GM12801 (cell line): ENCODE measurements around the gene ARV1.

Experiments used
- TF ChIP-seq, protein P1 (sequence below): IDR thresholded peaks from one replicate; pipeline ENCODE4 v1.5.1; 2011; ENCODE audit warnings: control low read depth; ENCODE audit not compliant: insufficient read length; ENCODE audit errors: extremely low read depth

Gene ARV1

DNA sequence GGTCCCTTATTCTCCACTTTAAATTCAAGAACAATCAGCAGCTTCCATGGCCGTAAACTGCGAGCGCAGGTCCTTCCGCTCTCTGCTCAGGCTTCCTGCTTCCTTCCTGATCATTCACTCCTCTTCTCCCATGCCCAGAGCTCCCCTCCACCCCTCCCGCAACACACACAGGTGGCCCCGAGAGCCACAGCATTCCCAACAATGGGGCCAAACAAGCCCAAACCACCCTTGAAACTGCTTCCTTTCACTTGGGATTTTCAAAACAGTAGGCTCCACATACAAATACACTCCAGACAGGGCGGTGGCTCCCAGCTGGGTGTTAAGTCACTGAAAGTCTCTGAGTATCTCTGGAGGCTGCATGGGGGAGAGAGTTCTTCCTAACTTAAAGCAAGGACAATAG is 49.8 kb downstream of the ARV1 start:
- TF ChIP-seq, protein P1, sequence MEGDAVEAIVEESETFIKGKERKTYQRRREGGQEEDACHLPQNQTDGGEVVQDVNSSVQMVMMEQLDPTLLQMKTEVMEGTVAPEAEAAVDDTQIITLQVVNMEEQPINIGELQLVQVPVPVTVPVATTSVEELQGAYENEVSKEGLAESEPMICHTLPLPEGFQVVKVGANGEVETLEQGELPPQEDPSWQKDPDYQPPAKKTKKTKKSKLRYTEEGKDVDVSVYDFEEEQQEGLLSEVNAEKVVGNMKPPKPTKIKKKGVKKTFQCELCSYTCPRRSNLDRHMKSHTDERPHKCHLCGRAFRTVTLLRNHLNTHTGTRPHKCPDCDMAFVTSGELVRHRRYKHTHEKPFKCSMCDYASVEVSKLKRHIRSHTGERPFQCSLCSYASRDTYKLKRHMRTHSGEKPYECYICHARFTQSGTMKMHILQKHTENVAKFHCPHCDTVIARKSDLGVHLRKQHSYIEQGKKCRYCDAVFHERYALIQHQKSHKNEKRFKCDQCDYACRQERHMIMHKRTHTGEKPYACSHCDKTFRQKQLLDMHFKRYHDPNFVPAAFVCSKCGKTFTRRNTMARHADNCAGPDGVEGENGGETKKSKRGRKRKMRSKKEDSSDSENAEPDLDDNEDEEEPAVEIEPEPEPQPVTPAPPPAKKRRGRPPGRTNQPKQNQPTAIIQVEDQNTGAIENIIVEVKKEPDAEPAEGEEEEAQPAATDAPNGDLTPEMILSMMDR = no peak

DNA sequence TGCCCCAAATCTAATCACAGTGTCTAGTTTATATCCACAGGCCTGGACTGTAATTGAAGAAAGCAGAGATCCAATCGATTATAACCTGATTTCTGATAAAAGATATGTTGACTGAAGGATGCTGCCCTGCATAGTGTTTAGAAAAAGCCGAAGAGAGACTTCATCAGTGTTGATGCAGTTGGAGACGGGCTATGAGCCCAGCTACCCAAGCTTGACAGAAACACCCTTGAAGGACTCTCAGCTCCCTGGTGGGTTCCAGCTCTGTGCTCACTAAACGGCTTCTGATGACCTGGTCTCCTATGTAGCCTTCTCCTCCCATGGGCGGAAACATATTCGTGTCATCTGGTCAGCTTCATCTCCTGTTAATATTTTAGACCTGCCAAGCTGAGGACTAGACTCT is 50.9 kb downstream of the ARV1 start:
- TF ChIP-seq, protein P1 = no peak

DNA sequence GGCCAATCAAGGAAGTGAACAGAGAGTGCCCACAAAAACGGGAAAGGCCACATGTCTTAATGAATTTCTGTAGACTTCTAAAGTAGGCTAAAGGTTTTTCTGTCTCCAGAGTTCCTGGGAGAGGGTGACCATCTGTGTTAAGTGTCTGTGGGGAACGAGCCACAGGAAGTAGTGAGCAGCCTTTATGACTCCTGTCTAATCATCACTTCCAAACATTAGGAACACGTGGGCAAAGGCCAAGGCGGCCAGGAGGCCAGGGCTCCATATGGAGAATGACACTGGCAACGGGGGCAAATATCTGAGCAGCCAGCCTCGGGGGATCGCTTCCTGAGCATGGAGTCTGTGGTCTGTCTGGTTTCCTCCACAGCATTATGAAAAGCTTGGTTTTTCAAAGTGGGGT is 54.1 kb downstream of the ARV1 start:
- TF ChIP-seq, protein P1 = no peak

DNA sequence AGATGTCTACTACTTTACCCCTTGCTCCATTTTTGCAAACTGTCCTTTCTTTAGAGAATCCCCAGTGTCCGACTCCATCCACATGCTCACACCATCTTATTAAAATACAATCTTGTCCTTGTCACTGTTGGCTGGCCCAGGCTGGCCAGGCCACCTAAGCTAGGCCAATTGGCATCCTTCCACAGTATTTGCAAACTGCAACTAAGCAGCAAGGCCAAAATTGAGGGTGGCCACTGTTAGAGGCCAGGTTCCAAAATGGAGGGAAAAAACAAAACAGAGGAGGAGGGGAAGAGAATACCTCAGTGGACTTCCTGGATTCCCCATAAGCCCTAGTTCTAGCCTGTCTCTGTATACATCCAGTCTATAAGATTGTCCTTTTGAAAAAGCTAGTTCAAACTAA is 56.9 kb downstream of the ARV1 start:
- TF ChIP-seq, protein P1 = no peak

DNA sequence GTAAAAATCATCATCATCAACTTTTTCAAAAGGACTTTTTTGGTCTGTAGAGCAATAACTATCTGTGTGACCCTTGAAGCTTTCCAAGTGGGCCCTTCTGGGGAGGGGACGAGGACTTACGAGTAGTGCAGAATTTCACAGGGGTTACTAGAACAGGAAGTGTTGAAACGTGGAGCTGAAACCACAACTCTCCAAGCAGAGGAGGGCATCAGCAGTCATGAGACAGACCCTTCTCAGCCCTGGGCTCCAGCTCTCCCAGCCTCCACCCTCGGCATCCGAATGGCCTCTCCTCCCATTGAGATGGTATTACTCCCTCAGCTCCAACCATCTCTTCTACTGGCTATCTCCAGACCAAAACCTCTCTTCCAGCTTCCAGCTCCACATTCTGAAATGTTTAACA is 57.5 kb downstream of the ARV1 start:
- TF ChIP-seq, protein P1 = no peak

DNA sequence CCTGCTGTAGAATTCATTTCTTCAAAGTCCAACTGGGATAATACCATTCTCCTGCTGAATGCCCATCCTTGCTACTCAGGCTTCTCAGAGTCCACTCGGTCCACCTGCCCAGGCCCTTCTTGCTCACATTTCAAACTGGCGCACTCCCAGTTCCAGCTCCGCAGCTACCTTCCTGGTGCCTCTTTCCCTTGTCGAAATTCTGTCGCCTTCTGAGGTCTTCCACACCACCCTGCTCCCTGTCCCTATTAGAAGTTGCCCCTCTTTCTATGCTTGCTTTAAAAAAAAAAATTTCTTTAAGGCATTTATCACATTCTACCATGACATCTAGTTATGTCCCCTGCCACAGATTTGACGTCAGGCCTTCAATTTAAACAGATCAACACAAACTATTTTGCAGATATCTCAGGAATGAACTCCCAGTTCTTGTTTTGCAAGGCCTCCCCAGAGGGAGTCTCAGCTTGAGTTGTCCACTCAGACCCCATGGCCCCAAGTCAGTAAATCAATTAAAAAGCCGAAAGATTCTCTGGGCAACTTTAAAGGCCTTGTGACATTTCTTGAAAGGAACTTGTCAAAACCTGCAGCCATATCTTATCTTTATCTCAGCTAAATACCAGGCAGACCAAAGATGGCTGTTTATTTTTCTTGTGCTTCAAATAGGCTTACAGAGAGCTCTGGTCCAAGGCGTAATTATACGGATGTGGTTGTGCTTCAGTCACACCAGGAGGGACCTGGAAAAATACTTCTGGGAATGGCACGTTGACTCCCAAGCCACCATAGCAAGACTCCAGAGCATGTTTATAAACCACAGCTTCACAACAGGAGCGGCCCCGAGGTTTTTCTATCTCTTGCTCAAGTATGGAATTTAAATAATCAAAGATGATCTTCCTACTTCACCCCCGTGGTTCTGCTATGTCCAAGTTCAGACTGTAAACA is 59.0 kb downstream of the ARV1 start:
- TF ChIP-seq, protein P1 = no peak

DNA sequence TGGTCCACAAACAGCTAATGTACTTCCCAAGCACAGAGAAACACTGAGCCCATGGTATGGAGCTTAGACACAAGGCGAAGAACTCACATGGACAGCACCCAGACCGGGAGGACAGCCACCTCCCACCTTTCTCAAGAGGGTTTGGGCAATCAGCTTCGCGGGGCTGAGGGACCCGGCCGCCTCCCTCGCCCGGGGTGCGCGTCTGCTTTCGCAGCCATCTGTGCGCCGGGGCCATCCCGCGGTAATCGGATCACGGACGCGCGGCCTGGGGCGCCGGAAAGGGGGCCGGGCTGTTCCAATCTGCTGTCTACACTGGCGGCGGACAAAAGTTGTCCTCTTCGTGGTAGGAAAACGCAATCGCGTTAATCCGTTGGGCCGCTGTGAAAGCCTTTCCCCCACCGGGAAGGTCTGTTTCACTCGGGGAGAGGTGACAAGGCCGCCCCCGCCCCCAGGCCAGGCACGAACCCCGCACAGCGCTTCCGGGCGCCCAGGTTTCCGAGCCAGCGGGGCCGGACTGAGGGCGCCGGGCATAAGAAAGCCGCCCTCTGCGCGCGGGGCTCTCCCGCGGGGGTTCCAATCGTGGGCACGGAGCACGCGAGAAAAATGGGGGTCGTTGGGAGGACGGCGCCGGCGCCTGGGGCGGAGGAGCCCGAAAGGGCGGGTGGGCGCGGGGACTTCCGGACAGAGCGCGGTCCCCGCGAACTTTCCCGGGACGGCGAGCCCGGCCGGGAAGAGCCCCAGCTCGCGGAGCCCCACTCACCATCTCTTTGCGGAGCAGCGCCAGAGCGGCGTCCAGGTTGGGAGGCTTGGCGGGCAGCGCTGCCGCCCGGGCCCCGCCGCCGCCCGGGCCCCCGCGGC is 60.5 kb downstream of the ARV1 start:
- TF ChIP-seq, protein P1 = no peak
